HepG2 (cell line): Measurements from ENCODE around the gene PAN2. TPM values are rescaled to one million over a fixed set of nuclear protein-coding genes. Genes with fewer than 3 reads are reported as not detected.

Experiments
- BRF2 ChIP-seq: sonication (generic); formaldehyde crosslinking; IDR thresholded peaks from 2 replicates; pipeline ENCODE4 v1.8.1; 2022; ENCODE audit warnings: mild to moderate bottlenecking, missing genetic modification reagents
- EP300 ChIP-seq, 3 experiments: sonication (generic) in 1 of 3; formaldehyde crosslinking in 1 of 3; IDR thresholded peaks; 2 replicates each; pipeline versions ENCODE4 v1.5.1 to v1.6.1; 2011 to 2020; ENCODE audit warnings: low read depth in 2 of 3, low read length in 2 of 3, borderline replicate concordance in 1 of 3, improper control_type of control experiment in 1 of 3, mild to moderate bottlenecking in 1 of 3, missing genetic modification reagents in 1 of 3, moderate library complexity in 1 of 3
- HOXA3 ChIP-seq: sonication (generic); formaldehyde crosslinking; IDR thresholded peaks from 2 replicates; pipeline ENCODE4 v1.5.0; 2020; ENCODE audit warnings: missing genetic modification reagents
- KAT7 ChIP-seq: IDR thresholded peaks from 2 replicates; pipeline ENCODE4 v1.6.1; 2018; ENCODE audit warnings: borderline replicate concordance, missing compliant biosample characterization
- MLX ChIP-seq: IDR thresholded peaks from 2 replicates; pipeline ENCODE4 v1.6.1; 2016
- NFE2L2 ChIP-seq: fragments of 150-350 bp; IDR thresholded peaks from 2 replicates; pipeline ENCODE4 v1.6.1; 2014; ENCODE audit warnings: low read length
- NONO ChIP-seq, 2 experiments: fragments of 450-650 bp in 1 of 2; sonication (generic) in 1 of 2; formaldehyde crosslinking in 1 of 2; IDR thresholded peaks in 1 of 2; conservative IDR thresholded peaks in 1 of 2; 2 replicates each; pipeline versions ENCODE4 v1.6.1 to v1.8.0; 2017 to 2022; ENCODE audit warnings: mild to moderate bottlenecking in 1 of 2, missing genetic modification reagents in 1 of 2, moderate library complexity in 1 of 2
- SMARCE1 ChIP-seq: fragments of 450-650 bp; IDR thresholded peaks from 2 replicates; pipeline ENCODE4 v1.6.1; 2017; ENCODE audit warnings: borderline replicate concordance
- THAP11 ChIP-seq: IDR thresholded peaks from 2 replicates; pipeline ENCODE4 v1.6.1; 2016; ENCODE audit warnings: missing biosample characterization, missing genetic modification reagents
- ZBTB7B ChIP-seq: sonication (generic); formaldehyde crosslinking; IDR thresholded peaks from 2 replicates; pipeline ENCODE4 v1.4.0; 2020; ENCODE audit warnings: missing genetic modification reagents
- ZNF407 ChIP-seq: sonication (generic); formaldehyde crosslinking; IDR thresholded peaks from one replicate; pipeline ENCODE4 v1.5.1; 2020; ENCODE audit warnings: mild to moderate bottlenecking, missing genetic modification reagents; ENCODE audit errors: not compliant biosample characterization
- ZNF790 ChIP-seq: sonication (generic); formaldehyde crosslinking; IDR thresholded peaks from 2 replicates; pipeline ENCODE4 v1.8.0; 2022; ENCODE audit warnings: missing genetic modification reagents, mild to moderate bottlenecking, borderline replicate concordance
- polyA plus RNA-seq, 8 experiments: library from polyadenylated mRNA; depleted of rRNA in 3 of 8; stranded (reverse) in 7 of 8; unstranded in 1 of 8; fragments of >200 nt; fragmentation: Illumina TruSeq in 4 of 8; extraction: Trizol in 4 of 8; gene quantifications; 2 replicates each; pipeline versions ENCODE4 v1.2.1 to v1.2.3, GENCODE V29; 2011 to 2016; ENCODE audit warnings: low read depth in 4 of 8, missing spikeins in 1 of 8, mixed read lengths in 1 of 8; ENCODE audit not compliant: insufficient read depth in 1 of 8
- total RNA-seq, 5 experiments: library from RNA; depleted of rRNA; stranded (reverse); fragments of >200 nt; fragmentation: Illumina TruSeq; extraction: Trizol; gene quantifications; 2 replicates each; pipeline ENCODE4 v1.2.3, GENCODE V29; 2016; ENCODE audit warnings: low read depth in 1 of 5
- TF ChIP-seq, protein P1 (sequence below): sonication (generic); formaldehyde crosslinking; IDR thresholded peaks from 2 replicates; pipeline ENCODE4 v1.4.0; 2020; ENCODE audit warnings: missing genetic modification reagents
- TF ChIP-seq, protein P2 (sequence below): sonication (generic); formaldehyde crosslinking; IDR thresholded peaks from 2 replicates; pipeline ENCODE4 v1.5.1; 2020; ENCODE audit warnings: mild to moderate bottlenecking, missing genetic modification reagents, borderline replicate concordance

PAN2 gene
- total and polyA plus RNA-seq, 2 of the 13 experiments (the other 11 are each of a cell fraction or from before 2014, with no cell fraction given), result 27.2 to 61.1 TPM

- 0 out of 2 replicates have a peak, but pooled peaks have one; percentile 39 for TF ChIP-seq MLX
- peak; percentile 35; the same call in 1 of the 2 replicates for TF ChIP-seq KAT7 (CRISPR knock-in tag)
- TF ChIP-seq, protein P1, sequence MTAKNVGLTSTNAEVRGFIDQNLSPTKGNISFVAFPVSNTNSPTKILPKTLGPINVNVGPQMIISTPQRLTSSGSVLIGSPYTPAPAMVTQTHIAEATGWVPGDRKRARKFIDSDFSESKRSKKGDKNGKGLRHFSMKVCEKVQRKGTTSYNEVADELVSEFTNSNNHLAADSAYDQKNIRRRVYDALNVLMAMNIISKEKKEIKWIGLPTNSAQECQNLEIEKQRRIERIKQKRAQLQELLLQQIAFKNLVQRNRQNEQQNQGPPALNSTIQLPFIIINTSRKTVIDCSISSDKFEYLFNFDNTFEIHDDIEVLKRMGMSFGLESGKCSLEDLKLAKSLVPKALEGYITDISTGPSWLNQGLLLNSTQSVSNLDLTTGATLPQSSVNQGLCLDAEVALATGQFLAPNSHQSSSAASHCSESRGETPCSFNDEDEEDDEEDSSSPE (CRISPR knock-in tag), result peak; percentile 74
- no peak for TF ChIP-seq EP300 (IDR thresholded peaks at IDR 0.05; ENCODE audit: low read depth in 2 of 2, low read length in 2 of 2)
- TF ChIP-seq EP300 (CRISPR knock-in tag; IDR thresholded peaks at IDR 0.05; ENCODE audit: borderline replicate concordance), result peak; percentile 45; the same call in 1 of the 2 replicates
- 0 out of 2 replicates have a peak, but pooled peaks have one; percentile 64 for TF ChIP-seq BRF2
- TF ChIP-seq ZBTB7B (CRISPR knock-in tag), result peak; percentile 60; the same call in 1 of the 2 replicates
- TF ChIP-seq ZNF407 (CRISPR knock-in tag), result peak; percentile 84
- TF ChIP-seq HOXA3, result peak; percentile 77
- TF ChIP-seq, protein P2, sequence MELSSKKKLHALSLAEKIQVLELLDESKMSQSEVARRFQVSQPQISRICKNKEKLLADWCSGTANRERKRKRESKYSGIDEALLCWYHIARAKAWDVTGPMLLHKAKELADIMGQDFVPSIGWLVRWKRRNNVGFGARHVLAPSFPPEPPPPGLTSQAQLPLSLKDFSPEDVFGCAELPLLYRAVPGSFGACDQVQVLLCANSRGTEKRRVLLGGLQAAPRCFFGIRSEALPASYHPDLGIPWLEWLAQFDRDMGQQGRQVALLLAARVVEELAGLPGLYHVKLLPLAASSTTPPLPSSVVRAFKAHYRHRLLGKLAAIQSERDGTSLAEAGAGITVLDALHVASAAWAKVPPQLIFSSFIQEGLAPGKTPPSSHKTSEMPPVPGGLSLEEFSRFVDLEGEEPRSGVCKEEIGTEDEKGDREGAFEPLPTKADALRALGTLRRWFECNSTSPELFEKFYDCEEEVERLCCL (CRISPR knock-in tag), result peak; percentile 45; the same call in 1 of the 2 replicates
- no peak for TF ChIP-seq NONO (IDR thresholded peaks at IDR 0.05)
- TF ChIP-seq NONO (CRISPR knock-in tag; conservative IDR thresholded peaks at IDR 0.05), result peak; percentile 27; the same call in 1 of the 2 replicates
- peak; percentile 97 for TF ChIP-seq THAP11 (CRISPR knock-in tag)
- TF ChIP-seq SMARCE1, result no peak
- TF ChIP-seq NFE2L2, result no peak
- peak; percentile 27; the same call in 1 of the 2 replicates for TF ChIP-seq ZNF790 (CRISPR knock-in tag)
Measured at GRCh38 chr12:56266693-56267442, 66.9 kb downstream of the PAN2 start, which contains the start of gene COQ10A (continued).
